OCI-LY7 (cell line): ENCODE measurements around the gene SUMF2.

Experiments used
- CTCF ChIP-seq: fragments of 200-600 bp; sonication (generic); conservative IDR thresholded peaks from 2 replicates; pipeline ENCODE4 v1.5.1; 2014; ENCODE audit warnings: mild to moderate bottlenecking, antibody characterized with exemption, low read length, moderate library complexity, mixed read lengths
- EZH2phosphoT487 ChIP-seq: fragments of 200-600 bp; sonication (generic); IDR thresholded peaks from 2 replicates; pipeline ENCODE4 v1.6.1; 2018; ENCODE audit warnings: low read depth, borderline replicate concordance, mild to moderate bottlenecking, mixed run types, antibody characterized with exemption, low read length, moderate library complexity, mixed read lengths

- TF ChIP-seq EZH2phosphoT487 (no peak), CTCF (peak; percentile 93)
These were observed 10.3 kb downstream of the SUMF2 start for GRCh38 chr7:56074371-56074791.
